Cerebellar nuclear complex (tissue), 1 donor: ENCODE results near the gene SERINC3.

Source experiments
- DNase-seq, 2 experiments: peaks; one replicate each; lab custom pipeline; 2025; lab: John Stamatoyannopoulos, UW

The SERINC3 gene

DNA sequence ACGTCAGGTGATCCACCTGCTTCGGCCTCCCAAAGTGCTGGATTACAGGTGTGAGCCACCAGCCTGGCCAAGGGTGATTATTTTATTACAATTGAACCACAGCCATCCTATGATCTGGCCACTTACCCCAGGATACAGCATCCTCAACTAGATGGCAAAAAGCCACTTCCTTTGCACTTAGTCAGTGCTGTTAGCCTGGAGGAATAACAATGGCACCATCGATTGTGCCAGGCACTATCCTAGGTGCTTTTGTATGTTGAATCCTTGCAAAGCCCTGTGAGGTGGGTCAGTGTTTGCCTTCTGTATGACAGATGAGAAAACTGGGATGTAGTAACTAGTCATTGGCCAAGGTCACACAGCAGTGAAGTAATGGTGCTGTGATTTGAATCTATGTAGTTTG, 57.4 kb downstream of the SERINC3 start:
- DNase-seq, result no peak

DNA sequence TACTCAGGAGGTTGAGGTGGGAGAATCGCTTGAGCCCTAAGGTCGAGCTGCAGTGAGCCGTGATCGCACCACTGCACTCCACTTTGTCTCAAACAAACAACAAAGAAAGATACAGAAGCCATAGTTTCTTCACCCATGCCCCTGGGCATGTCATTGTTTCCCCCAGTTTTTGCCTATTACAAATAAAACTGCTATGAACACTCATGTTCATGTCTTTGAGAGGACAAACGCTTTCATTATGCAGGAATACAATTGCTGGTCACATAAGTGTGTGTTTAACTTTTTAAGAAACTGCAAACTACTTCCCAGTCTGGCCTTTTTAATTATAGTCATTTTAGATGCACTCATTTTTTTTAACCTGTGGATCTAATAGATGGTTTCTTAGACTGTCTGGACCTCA, 58.4 kb downstream of the SERINC3 start:
- DNase-seq, result no peak

GRCh38 chr20:44461803-44462174, 60.1 kb downstream of the SERINC3 start:
- DNase-seq, result no peak

DNA sequence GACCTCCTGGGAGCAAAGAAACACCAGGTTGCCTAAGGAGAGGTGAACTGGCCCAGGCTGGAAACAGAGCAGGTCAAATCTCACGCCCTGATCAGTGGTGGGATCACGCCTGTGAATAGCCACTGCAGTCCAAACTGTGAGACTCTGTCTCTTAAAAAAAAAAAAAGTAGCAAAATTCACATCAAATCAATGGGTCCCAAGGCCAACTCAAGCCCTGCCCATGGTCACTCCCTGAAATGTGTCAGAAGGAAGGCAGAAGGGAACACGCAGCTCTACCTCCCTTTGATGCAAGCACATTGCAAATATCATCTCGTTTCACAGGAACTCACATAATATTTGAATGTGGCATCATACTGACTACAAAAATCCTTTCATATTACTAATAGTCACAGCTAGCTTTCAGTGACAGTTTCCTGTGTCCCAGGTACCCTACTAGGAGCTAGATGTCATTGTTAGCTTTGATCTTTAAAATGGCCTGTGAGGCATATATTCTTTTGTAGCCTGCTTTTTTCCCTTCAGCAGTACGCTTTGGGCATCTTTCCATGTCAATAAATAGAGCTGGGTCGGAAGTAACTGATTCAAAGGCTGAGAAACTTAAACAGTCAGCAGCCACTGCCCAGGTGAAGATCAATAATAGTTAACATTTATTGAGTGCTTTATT, 60.6 kb downstream of the SERINC3 start:
- DNase-seq, result no peak

- DNase-seq, result no peak
Measured at GRCh38 chr20:44460795-44461141, 61.1 kb downstream of the SERINC3 start.

DNA sequence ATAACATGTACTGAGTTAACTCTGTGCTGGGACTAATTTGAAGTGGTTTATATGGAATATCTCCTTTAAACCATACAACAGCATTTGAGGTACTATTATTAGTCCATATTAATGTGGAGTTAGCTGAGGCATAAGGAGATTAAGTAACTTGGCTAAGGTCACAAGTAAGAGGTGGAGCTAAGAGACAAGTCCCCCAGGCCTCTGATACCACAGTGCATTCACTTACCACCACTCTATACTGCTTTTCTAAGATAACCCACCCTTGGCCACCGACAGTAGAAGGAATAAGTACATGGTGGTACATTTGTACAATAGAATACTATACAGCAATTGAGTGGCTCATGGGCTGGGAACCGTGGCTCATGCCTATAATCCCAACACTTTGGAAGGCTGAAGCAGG, 62.6 kb downstream of the SERINC3 start:
- DNase-seq, result no peak

- DNase-seq, result no peak
Measured at GRCh38 chr20:44457016-44457415, 64.9 kb downstream of the SERINC3 start.

- no peak for DNase-seq
Measured at GRCh38 chr20:44456611-44457010, 65.3 kb downstream of the SERINC3 start.

DNA sequence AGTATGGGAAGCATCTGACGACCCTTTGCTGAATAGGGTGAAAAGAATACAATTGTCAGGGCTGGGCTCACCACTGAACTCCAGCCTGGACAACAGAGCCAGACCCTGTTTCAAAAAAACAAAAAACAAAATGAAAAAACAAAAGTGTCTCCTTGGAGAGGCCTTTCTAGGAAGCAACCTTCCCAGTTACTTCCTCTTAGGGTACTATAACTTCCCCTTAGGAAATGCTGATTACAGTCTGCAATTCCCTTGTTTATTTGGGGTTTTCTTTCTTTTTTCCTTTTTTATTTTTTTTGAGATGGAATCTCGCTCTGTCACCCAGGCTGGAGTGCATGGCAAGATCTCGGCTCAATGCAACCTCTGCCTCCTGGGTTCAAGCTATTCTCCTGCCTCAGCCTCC, 66.7 kb downstream of the SERINC3 start:
- DNase-seq, result no peak

GRCh38 chr20:44454306-44454963, 67.4 kb downstream of the SERINC3 start:
- no peak for DNase-seq

DNA sequence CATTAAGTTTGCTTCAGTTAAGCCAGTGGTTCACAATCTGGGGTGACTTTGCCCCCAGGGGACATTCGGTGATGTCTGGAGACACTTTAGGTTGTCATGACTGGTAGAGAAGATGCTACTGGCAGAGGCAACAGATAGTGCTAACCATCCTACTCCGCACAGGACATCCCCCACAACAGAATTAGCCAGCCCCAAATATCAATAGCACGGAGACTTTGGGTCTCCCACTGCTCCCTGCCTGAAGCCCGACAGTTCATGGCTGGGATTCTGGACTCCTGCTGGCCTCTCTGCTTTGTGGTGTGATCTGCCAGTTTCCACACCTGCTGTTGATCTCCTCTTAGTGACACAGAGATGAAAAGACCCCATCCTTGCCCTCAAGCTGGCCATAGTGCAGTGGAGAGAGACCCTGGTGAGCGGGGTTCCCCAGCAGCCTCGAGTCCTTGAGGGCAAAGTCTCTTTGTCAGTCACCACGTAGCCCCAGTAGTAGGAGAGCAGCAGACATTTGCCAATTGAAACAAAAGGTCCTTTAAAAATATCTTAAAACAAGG, 70.9 kb downstream of the SERINC3 start:
- DNase-seq, result no peak

DNA sequence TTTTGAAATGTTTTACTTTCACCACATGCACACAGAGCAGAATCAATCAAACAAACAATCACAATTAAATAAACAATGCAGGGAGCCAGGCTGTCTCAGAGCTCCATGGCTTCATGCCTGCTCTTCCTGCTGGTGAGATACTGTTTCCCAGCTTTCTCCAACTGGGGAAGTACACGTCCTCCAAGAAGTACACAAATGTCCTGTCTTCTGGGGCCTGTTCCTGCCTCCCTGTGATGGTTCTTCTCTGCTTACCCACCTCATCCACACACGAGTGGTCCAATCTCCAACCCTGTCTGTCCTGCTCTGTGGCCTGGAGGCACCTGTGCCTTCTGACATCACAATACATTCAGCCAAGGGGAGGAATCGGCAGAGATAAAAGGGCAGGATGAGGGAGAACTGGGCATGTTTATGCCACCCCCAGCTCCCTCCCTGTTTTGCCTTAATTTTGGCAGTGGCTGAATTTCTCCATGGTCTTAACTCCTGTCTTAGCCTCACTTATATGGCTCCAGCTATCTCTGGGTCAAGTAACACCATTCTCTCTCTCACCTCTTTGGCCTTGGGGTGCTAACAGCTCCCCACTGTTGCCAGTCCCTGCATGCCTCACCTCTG, 71.5 kb downstream of the SERINC3 start:
- DNase-seq, result no peak

GRCh38 chr20:44449864-44450263, 72.0 kb downstream of the SERINC3 start:
- no peak for DNase-seq

GRCh38 chr20:44448753-44449546, 72.9 kb downstream of the SERINC3 start:
- no peak for DNase-seq

- DNase-seq, result no peak
Measured at GRCh38 chr20:44447827-44448419, 73.9 kb downstream of the SERINC3 start.
